ENCODE data around the gene MYLK.

The MYLK gene

DNA sequence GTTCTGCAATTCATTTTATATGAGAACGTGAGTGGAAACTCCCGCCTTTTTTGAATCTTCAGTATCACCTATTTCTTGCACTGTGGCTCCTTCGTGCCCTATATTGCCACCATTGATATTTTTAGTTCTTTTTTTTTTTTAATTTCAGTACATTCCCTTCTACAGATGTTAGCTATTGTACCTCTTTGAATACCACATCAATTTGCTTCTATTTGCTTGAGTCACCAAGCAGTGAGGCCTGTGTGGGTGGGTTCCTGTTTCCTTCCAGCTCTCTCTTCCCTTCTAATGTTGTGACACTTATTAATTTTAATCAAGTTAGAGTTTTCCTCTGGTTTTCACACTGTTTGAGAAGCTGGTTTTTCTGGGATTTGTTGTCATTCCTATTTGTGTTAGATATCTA, 308.0 kb downstream of the MYLK start:
- ATAC-seq (ENCODE audit: low read depth): no peak

GRCh38 chr3:123571973-123572365, 312.2 kb downstream of the MYLK start:
- Histone ChIP-seq H3K4me1 (ENCODE audit: insufficient read depth, poor library complexity, severe bottlenecking) (no peaks in the 10 kb centered on the region), H3K27me3 (ENCODE audit: insufficient read depth, poor library complexity, severe bottlenecking) (no peaks in the 10 kb centered on the region), H3K36me3 (ENCODE audit: low read depth) (peaks cover 80% of the 10 kb centered on the region), H3K27ac (ENCODE audit: poor library complexity, severe bottlenecking) (no peak overlapping the region), H3K9me3 (ENCODE audit: severe bottlenecking) (no peaks in the 10 kb centered on the region), H3K4me3 (ENCODE audit: severe bottlenecking) (no peak overlapping the region)
- ATAC-seq (ENCODE audit: low read depth): no peak
- DNase-seq (ENCODE audit: low spot score): no peak
- TF ChIP-seq, protein P1, sequence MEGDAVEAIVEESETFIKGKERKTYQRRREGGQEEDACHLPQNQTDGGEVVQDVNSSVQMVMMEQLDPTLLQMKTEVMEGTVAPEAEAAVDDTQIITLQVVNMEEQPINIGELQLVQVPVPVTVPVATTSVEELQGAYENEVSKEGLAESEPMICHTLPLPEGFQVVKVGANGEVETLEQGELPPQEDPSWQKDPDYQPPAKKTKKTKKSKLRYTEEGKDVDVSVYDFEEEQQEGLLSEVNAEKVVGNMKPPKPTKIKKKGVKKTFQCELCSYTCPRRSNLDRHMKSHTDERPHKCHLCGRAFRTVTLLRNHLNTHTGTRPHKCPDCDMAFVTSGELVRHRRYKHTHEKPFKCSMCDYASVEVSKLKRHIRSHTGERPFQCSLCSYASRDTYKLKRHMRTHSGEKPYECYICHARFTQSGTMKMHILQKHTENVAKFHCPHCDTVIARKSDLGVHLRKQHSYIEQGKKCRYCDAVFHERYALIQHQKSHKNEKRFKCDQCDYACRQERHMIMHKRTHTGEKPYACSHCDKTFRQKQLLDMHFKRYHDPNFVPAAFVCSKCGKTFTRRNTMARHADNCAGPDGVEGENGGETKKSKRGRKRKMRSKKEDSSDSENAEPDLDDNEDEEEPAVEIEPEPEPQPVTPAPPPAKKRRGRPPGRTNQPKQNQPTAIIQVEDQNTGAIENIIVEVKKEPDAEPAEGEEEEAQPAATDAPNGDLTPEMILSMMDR (IDR thresholded peaks at IDR 0.05; ENCODE audit: poor library complexity, severe bottlenecking): no peak

More for the DNA sequence above, 308.0 kb downstream of the MYLK start:
- no peaks in the 10 kb centered on the region for H3K4me1 ChIP-seq (ENCODE audit: insufficient read depth, poor library complexity, severe bottlenecking)
- peaks cover 85% of the 10 kb centered on the region for H3K36me3 ChIP-seq (ENCODE audit: low read depth)
- no peaks in the 10 kb centered on the region for H3K27me3 ChIP-seq (ENCODE audit: insufficient read depth, poor library complexity, severe bottlenecking)
- H3K4me3 ChIP-seq (ENCODE audit: severe bottlenecking): no peak overlapping the region
- no peak overlapping the region for H3K27ac ChIP-seq (ENCODE audit: poor library complexity, severe bottlenecking)
- DNase-seq (ENCODE audit: low spot score): no peak
- H3K9me3 ChIP-seq (ENCODE audit: severe bottlenecking): no peaks in the 10 kb centered on the region
- TF ChIP-seq, protein P1 (IDR thresholded peaks at IDR 0.05; ENCODE audit: poor library complexity, severe bottlenecking): no peak

- Histone ChIP-seq H3K9me3 (ENCODE audit: severe bottlenecking) (no peaks in the 10 kb centered on the region), H3K4me1 (ENCODE audit: insufficient read depth, poor library complexity, severe bottlenecking) (no peaks in the 10 kb centered on the region), H3K27ac (ENCODE audit: poor library complexity, severe bottlenecking) (no peak overlapping the region), H3K4me3 (ENCODE audit: severe bottlenecking) (no peak overlapping the region), H3K27me3 (ENCODE audit: insufficient read depth, poor library complexity, severe bottlenecking) (no peaks in the 10 kb centered on the region), H3K36me3 (ENCODE audit: low read depth) (peaks cover 76% of the 10 kb centered on the region)
- DNase-seq (ENCODE audit: low spot score): no peak
- TF ChIP-seq, protein P1 (IDR thresholded peaks at IDR 0.05; ENCODE audit: poor library complexity, severe bottlenecking): no peak
- ATAC-seq (ENCODE audit: low read depth): no peak
Measured at GRCh38 chr3:123571264-123571972, 312.7 kb downstream of the MYLK start.

GRCh38 chr3:123568875-123569274, 315.3 kb downstream of the MYLK start:
- Histone ChIP-seq H3K4me1 (ENCODE audit: insufficient read depth, poor library complexity, severe bottlenecking) (no peaks in the 10 kb centered on the region), H3K27ac (ENCODE audit: poor library complexity, severe bottlenecking) (no peak overlapping the region), H3K27me3 (ENCODE audit: insufficient read depth, poor library complexity, severe bottlenecking) (no peaks in the 10 kb centered on the region), H3K36me3 (ENCODE audit: low read depth) (peaks cover 60% of the 10 kb centered on the region), H3K4me3 (ENCODE audit: severe bottlenecking) (no peak overlapping the region), H3K9me3 (ENCODE audit: severe bottlenecking) (no peaks in the 10 kb centered on the region)
- DNase-seq (ENCODE audit: low spot score) (no peak), ATAC-seq (ENCODE audit: low read depth) (no peak)
- TF ChIP-seq, protein P1 (IDR thresholded peaks at IDR 0.05; ENCODE audit: poor library complexity, severe bottlenecking): no peak

- DNase-seq (ENCODE audit: low spot score) (no peak), ATAC-seq (ENCODE audit: low read depth) (no peak)
- Histone ChIP-seq H3K9me3 (ENCODE audit: severe bottlenecking) (no peaks in the 10 kb centered on the region), H3K27ac (ENCODE audit: poor library complexity, severe bottlenecking) (no peak overlapping the region), H3K4me3 (ENCODE audit: severe bottlenecking) (no peak overlapping the region), H3K27me3 (ENCODE audit: insufficient read depth, poor library complexity, severe bottlenecking) (no peaks in the 10 kb centered on the region), H3K36me3 (ENCODE audit: low read depth) (peaks cover 53% of the 10 kb centered on the region), H3K4me1 (ENCODE audit: insufficient read depth, poor library complexity, severe bottlenecking) (no peaks in the 10 kb centered on the region)
- TF ChIP-seq, protein P1 (IDR thresholded peaks at IDR 0.05; ENCODE audit: poor library complexity, severe bottlenecking): no peak
Measured at GRCh38 chr3:123568034-123568433, 316.1 kb downstream of the MYLK start.

Data from RWPE2 (cell line).